Nephron (organoid): ENCODE data around the gene PTPRG.

Experiments
- H3K27ac Mint-ChIP-seq, 3 experiments: 2 replicates each; pipeline ENCODE4 v1.8.0; 2020; ENCODE audit warnings: mixed read lengths in 3 of 3, mild to moderate bottlenecking in 2 of 3, moderate library complexity in 1 of 3
- H3K27me3 Mint-ChIP-seq: 2 replicates; pipeline ENCODE4 v1.8.0; 2021; ENCODE audit warnings: low read depth, mild to moderate bottlenecking, moderate library complexity, mixed read lengths
- H3K36me3 Mint-ChIP-seq: 2 replicates; pipeline ENCODE4 v1.8.0; 2020; ENCODE audit warnings: low read depth, mixed read lengths
- H3K4me1 Mint-ChIP-seq: 2 replicates; pipeline ENCODE4 v1.8.0; 2020; ENCODE audit warnings: mixed read lengths
- H3K4me3 Mint-ChIP-seq, 3 experiments: 2 replicates each; pipeline ENCODE4 v1.8.0; 2020; ENCODE audit warnings: mild to moderate bottlenecking in 3 of 3, mixed read lengths in 3 of 3, moderate library complexity in 2 of 3
- H3K9me3 Mint-ChIP-seq: 2 replicates; pipeline ENCODE4 v1.8.0; 2020; ENCODE audit warnings: mixed read lengths
- TF ChIP-seq, protein P1 (sequence below), 3 experiments: fragments of 200-600 bp; sonication (generic); IDR thresholded peaks; one replicate each; pipeline ENCODE4 v1.5.0; 2021; ENCODE audit warnings: antibody characterized with exemption in 3 of 3; ENCODE audit not compliant: unreplicated experiment in 3 of 3

PTPRG gene

DNA sequence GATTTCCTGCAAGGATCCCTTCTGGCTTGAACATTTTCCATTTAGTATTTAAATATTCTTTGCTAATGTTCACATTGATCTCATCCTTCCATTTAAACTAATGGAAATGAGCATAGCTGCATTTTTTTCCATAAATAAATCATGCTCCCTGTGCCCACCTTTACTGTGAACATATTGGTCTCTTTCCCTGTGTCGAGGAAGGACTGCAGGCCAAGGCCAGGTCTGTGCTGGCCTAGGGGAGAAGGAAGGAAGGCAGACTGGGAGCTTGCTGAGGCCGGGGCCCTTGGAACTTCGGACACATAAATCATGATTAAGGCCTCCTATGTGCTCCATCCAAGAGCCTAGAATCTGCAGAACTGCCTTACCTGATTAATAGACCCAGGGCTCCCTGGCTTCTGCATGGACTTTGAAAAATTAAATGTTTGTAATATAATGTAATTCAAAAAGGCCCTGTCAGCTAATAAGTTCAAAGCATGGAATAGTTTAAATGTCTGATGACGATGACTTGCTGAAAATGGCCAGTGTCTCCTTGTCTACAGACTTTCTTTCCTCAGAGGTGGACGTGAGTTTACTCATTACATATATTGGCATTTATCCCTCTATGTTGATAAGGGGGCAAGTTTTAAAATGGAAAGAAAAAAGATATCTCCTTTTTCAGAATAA lies 636.1 kb downstream of the PTPRG start:
- TF ChIP-seq, protein P1, sequence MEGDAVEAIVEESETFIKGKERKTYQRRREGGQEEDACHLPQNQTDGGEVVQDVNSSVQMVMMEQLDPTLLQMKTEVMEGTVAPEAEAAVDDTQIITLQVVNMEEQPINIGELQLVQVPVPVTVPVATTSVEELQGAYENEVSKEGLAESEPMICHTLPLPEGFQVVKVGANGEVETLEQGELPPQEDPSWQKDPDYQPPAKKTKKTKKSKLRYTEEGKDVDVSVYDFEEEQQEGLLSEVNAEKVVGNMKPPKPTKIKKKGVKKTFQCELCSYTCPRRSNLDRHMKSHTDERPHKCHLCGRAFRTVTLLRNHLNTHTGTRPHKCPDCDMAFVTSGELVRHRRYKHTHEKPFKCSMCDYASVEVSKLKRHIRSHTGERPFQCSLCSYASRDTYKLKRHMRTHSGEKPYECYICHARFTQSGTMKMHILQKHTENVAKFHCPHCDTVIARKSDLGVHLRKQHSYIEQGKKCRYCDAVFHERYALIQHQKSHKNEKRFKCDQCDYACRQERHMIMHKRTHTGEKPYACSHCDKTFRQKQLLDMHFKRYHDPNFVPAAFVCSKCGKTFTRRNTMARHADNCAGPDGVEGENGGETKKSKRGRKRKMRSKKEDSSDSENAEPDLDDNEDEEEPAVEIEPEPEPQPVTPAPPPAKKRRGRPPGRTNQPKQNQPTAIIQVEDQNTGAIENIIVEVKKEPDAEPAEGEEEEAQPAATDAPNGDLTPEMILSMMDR (IDR thresholded peaks at IDR 0.05; ENCODE audit: unreplicated experiment in 3 of 3): no peak
- Mint-ChIP-seq H3K4me1 (no peaks in the 10 kb centered on the region), H3K27me3 (no peaks in the 10 kb centered on the region), H3K36me3 (peaks cover 28% of the 10 kb centered on the region), H3K27ac (no peak overlapping the region), H3K4me3 (no peak overlapping the region), H3K9me3 (no peaks in the 10 kb centered on the region)

DNA sequence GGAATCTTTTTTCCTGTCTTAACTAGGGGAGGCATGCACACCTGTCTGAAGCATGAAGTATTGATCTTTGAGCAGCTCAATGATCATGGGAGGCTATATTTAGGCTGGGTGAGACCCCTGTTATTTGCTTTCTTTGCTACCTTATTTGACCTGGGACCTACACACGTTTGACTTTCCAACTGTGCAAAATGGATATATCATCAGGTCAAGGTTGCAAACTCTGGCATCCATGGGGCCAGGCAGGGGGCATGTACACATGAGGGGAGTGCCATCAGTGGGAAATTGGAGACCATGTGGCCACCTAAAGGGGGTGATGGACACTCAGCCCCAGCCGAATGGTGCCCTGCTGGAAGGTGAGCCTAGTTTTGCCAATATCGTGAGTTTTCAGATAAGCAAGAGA lies 637.8 kb downstream of the PTPRG start:
- Mint-ChIP-seq H3K9me3 (no peaks in the 10 kb centered on the region), H3K4me1 (no peaks in the 10 kb centered on the region), H3K27ac (no peak overlapping the region), H3K36me3 (peaks cover 27% of the 10 kb centered on the region), H3K4me3 (no peak overlapping the region), H3K27me3 (no peaks in the 10 kb centered on the region)
- TF ChIP-seq, protein P1 (IDR thresholded peaks at IDR 0.05; ENCODE audit: unreplicated experiment in 3 of 3): no peak

DNA sequence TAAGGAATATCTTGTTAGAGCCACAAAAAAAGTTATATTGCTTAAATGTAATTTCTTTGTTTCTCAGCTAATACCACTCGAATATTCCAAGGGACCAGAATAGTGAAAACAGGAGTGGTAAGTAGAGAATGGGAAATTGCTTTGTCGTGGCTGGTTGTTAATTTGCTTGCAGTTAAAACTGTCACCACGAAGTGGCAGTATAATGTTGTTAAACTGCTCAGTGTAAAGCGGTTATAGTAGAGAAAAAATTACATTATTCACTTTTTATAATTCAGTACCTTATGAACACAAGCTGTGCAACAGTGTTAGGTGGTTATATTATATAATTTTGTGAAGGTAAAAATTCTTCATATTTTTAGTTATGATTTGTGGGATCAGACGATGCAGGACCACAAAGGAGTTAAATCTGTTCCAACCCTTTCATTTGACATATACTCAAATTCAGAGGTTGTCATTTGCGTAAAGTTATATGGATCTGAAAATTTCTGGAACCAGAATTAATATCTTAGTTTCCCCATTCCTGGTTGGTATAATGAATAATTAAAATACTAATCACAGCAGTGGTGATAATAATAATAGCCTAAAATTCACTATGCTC lies 640.2 kb downstream of the PTPRG start:
- H3K4me1 Mint-ChIP-seq: no peaks in the 10 kb centered on the region
- H3K4me3 Mint-ChIP-seq: no peak overlapping the region
- no peak overlapping the region for H3K27ac Mint-ChIP-seq
- H3K27me3 Mint-ChIP-seq: no peaks in the 10 kb centered on the region
- TF ChIP-seq, protein P1 (IDR thresholded peaks at IDR 0.05; ENCODE audit: unreplicated experiment in 3 of 3): peak; percentile 55 to 81 (median 68)
- no peaks in the 10 kb centered on the region for H3K9me3 Mint-ChIP-seq
- H3K36me3 Mint-ChIP-seq: peaks cover 30% of the 10 kb centered on the region

DNA sequence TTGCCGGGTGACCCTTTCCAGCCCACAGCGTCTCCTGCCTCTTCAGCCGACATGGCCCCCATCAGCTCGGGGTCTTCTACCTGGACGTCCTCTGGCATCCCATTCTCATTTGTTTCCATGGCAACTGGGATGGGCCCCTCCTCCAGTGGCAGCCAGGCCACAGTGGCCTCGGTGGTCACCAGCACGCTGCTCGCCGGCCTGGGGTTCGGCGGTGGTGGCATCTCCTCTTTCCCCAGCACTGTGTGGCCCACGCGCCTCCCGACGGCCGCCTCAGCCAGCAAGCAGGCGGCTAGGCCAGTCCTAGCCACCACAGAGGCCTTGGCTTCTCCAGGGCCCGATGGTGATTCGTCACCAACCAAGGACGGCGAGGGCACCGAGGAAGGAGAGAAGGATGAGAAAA lies 641.8 kb downstream of the PTPRG start:
- no peak overlapping the region for H3K4me3 Mint-ChIP-seq
- no peaks in the 10 kb centered on the region for H3K9me3 Mint-ChIP-seq
- H3K4me1 Mint-ChIP-seq: no peaks in the 10 kb centered on the region
- no peak overlapping the region for H3K27ac Mint-ChIP-seq
- TF ChIP-seq, protein P1 (IDR thresholded peaks at IDR 0.05; ENCODE audit: unreplicated experiment in 3 of 3): no peak
- H3K36me3 Mint-ChIP-seq: peaks cover 30% of the 10 kb centered on the region
- no peaks in the 10 kb centered on the region for H3K27me3 Mint-ChIP-seq

DNA sequence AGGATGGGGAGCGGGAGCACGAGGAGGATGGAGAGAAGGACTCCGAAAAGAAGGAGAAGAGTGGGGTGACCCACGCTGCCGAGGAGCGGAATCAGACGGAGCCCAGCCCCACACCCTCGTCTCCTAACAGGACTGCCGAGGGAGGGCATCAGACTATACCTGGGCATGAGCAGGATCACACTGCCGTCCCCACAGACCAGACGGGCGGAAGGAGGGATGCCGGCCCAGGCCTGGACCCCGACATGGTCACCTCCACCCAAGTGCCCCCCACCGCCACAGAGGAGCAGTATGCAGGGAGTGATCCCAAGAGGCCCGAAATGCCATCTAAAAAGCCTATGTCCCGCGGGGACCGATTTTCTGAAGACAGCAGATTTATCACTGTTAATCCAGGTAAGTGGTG lies 642.2 kb downstream of the PTPRG start:
- Mint-ChIP-seq H3K4me3 (no peak overlapping the region), H3K4me1 (no peaks in the 10 kb centered on the region), H3K27ac (no peak overlapping the region), H3K36me3 (peaks cover 30% of the 10 kb centered on the region), H3K27me3 (no peaks in the 10 kb centered on the region), H3K9me3 (no peaks in the 10 kb centered on the region)
- TF ChIP-seq, protein P1 (IDR thresholded peaks at IDR 0.05; ENCODE audit: unreplicated experiment in 3 of 3): no peak

DNA sequence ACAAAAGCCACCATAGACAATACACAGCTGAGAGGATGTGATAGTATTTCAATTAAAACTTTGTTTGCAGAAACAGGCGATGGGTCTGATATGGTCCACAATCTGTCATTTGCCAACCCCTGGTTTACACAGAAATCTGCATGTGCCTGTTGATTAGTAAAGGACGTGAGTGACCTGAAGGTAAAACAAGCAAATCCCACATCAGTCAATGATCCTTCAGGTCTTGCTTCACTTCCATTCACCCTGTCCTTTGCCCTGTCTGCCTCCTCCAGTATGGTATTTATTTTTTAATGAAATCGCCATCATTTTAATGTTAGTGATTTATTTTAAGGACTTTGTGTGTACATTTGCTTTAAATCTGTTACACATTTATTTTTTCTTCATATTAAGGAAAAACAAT lies 645.8 kb downstream of the PTPRG start:
- TF ChIP-seq, protein P1 (IDR thresholded peaks at IDR 0.05; ENCODE audit: unreplicated experiment in 3 of 3): no peak
- no peaks in the 10 kb centered on the region for H3K27me3 Mint-ChIP-seq
- peaks cover 22% of the 10 kb centered on the region for H3K36me3 Mint-ChIP-seq
- peaks cover 10% of the 10 kb centered on the region for H3K4me1 Mint-ChIP-seq
- no peaks in the 10 kb centered on the region for H3K9me3 Mint-ChIP-seq
- no peak overlapping the region for H3K4me3 Mint-ChIP-seq
- H3K27ac Mint-ChIP-seq: no peak overlapping the region
